GM21737 (cell line): Measurements from ENCODE around the gene OTUD4.
A peak's percentile ranks its signal among the peaks of the same experiment; 100 is the strongest.
"Not testable (repeated sequence)": the region's sequence is repeated elsewhere in the genome, so short reads cannot be mapped to it uniquely, and the experiment has no call there.

ENCODE experiments used
- ATAC-seq: cut with Tn5 transposase; IDR thresholded peaks from one replicate; pipeline ENCODE4 v1.9.1; 2021; ENCODE audit warnings: mild to moderate bottlenecking, moderate library complexity; ENCODE audit not compliant: unreplicated experiment

Gene OTUD4

DNA sequence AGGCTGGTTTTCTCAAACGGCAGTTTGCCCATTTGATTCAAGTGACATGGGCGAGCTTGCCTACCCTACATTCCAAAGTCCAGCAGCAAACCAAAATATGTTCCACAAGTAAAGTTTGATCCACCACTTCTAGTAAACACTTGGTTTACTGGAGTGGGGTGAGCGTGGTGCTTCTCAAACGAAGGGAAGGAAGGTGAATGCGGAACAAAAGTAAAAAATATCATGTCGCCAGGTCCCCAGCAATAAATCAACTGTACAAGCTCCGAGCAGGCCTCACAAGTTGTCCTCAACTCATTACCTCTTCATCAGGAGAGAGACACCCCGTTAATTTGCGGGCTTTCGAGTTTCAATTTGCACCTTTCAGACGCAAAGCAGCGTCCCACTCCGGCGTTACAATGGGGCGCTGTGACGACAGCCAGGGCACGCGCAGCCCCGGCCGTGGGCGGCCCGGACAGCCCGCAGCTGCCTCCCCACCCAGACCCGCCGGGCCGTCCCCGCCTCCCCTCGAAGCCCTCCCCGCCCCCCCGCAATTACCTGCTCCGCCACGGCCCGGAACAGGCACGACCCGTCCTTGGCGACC, 1.0 kb downstream of the OTUD4 start:
- peak; percentile 47 for ATAC-seq

DNA sequence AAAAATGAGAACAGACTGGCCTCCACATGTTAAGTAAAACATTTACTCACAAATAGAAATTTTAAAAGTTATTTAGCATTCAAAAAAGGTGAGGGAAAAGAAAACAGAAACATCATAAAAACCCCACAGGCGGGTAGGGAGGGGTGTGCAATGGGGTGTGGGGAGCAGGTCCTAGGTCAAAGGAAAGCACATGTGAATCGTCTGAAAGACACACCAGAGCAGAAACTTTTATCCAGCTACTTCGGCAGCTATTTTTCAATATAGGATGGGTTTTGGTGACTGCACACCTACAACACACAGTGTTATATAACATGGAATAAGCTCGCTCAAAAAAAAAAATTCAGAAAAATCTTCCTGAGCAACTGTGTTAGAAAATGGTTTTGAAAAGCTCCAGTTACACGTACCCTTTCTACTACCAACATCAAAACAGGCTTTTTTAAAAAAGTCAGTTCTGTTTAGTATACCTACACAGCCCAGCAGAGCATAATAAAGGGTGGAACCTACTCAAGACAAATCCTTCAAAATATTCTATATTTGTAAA, 1.6 kb downstream of the OTUD4 start:
- no peak for ATAC-seq

DNA sequence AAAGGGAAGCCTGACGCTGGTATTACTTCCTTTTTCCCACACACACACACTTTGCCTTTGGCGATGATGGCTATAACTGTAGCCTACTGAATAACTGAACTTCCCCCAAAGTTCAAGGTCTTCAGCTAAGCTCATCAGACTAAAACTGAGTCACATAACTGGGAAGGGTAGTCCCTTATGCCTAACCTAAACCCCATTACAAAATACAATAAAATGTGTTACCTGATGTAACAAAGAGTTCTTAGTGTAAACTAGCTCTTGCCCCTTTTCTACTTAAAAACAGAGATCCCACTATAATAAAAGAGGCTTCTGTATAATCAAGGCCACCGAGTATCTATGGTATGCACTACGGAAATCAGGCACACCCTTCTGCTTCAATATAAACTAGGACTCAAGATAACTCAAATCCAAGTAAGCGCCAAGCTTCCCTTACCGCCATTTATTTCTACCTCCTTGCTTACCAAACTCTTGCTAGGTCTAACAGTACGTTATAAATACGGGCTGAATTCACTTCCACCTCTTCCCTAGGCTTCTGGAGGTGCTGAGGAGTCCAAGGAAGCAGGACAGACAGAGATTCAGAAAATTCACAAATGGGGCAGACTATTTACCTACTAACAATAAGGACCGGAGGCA, 2.4 kb downstream of the OTUD4 start:
- no peak for ATAC-seq

DNA sequence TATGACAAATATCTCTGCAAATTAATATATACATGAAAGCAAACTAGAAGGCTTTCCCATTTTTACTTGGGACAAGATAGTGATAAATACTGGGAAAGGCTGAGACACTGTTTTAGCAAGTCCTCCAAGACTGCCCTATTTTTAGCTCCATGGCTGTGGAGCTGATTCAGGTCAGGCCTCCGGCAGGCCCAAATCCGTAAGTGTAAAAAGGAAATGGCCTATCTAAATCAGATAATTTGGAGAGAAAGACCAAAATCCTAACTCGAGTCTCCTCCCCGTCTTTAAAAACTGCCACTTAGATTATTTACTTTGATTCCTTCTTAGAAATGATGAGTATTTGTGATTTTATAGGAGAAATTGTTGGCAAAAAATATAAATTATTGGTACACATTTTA, 2.9 kb downstream of the OTUD4 start:
- no peak for ATAC-seq

DNA sequence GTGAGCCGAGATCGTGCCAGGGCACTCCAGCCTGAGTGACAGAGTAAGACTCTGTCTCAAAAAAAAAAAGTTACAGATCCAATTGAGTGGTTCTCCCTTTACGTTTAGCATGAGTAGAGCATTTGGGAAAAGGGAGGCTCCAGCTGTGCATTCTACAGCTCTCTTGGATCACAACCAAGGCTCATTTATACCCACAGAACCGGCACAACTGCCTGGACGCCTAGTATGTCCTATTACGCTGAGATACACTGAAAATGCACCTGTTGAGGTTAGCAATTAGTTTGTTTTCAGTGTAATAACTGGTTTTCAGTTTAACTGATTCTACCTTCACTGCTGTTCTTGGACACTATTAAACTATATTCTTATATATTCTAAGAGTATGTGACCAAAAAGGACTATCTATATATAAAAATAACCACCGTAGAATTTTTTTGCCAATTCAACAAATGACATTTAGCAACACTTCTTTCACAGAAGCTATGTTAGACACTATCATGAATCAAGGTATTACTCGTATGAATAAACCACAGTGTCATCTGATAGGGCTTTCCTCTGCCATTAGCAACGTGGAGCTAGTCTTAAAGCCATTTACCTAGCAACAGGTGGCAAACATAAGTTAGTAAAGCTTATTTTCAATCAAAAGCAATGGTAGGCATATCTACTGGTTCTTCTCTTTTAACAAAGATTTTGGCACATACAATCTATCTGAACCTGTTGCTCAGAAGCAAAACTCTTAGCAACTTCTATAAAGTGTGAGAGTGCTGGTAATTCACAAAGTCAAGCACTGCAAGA, 3.6 kb downstream of the OTUD4 start:
- ATAC-seq, result no peak

DNA sequence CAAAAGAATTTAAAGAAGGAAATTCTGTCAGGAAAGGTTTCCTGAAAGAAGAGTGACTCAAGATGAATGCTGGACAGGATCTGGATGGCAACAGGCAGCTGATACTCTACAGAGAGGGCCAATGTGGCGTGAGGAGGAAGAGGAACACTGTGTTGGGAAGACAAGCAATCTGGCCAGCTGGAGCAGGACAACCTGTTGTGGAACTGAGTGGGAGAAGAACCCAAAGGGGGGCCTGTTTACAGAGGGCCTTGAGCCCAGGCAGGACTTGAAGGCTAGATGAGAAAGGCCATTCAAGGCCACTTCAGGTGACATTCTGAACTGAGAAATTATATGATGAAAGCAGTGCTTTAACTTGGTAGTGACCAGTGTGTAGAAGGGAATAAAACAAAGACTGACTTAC, 8.5 kb downstream of the OTUD4 start:
- ATAC-seq, result no peak

DNA sequence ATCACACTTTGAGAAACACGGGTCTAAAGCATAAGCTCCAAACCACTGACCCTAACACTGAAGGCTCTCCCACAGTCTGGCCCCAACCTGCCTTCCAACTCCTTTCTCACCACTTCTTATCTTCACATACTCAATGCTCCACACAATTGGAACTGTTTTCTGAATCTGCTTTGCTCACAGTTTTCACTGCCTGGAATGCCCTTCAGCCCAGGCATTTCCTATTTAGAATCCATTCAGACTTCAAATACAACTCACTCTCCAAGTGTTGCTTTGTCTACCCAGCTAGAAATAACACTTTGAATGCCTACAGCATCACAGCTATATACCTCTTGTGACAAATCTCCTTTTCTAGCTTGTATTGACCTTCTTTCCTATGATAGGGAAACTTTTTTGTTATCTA, 10.2 kb downstream of the OTUD4 start:
- ATAC-seq, result no peak

DNA sequence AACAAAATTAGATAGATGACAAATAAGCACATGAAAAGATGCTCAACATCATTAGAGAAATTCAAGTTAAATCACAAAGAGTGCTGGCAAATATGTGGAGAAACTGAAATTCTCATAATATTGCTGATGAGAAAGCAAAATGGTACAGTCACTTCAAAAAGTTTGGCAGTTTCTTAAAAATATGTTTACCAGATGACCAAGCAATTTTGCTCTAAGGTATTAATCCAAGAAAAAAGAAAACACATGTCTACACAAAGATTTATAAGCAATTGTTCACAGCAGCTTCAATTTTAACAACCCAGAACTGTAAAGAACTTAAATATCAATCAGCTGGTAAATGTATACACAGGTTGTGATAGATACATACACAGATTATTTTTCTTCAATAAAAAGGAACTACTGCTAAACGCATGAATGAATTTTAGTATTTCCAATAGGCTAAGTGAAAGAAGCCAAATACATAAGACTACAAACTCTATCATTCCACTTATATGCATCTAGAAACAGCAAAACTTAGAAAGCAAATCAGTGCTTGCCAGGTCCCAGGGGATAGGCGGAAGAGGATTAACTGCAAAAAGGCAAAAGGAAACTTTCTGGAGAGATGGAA, 11.7 kb downstream of the OTUD4 start:
- ATAC-seq, result no peak

DNA sequence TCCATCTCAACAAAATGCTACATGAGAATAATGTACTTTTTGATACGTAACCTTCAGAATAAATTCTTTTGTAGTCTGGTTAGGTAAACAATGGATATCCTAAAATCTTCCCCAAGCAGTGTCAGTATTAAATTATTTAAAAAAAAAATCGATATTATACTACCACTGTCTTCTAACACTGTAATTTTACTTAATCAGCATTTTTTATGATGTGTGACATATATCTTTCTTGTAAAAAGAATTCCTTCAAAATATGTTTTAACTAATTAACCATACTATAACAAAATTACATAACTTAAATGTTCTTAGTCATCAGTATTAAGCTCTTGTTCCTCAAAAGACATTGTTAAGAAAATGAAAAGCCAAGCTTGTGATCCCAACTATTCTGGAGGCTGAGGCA, 12.5 kb downstream of the OTUD4 start:
- ATAC-seq, result no peak

DNA sequence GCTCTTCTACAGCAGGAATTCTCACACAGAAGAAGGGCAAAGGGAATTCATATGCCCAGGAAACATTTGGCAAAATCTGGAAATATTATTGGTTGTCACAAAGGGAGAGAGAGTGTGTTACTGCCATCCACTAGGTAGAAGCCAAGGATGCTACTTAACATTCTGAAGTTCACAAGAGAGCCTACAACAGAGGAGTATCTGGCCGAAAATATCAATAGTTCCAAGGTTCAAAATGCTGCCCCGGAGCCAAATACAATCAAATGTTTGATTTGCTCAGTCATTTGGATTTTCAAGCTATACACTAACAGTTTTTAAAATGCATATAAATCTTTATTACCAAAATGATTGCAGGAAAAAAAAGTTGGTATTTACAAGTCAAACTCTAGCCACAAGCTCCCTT, 18.8 kb downstream of the OTUD4 start:
- ATAC-seq, result no peak

DNA sequence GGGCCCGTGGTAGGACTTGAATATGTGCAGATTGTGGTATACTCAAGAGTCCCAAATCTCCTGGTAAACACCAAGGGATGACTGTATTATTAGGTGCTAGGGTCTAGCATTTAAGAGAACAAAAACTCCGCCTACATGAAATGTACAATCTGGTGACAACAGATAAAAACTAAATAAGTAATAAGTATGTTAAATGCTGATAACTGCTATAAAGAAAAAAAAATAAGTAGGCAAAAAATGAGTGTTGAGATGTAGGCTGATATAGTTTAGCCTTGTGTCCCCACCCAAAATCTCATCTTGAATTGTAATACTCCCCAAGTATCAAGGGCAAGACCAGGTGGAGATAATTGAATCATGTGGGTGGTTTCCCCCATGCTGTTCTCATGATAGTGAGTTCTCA, 23.4 kb downstream of the OTUD4 start:
- no peak for ATAC-seq

DNA sequence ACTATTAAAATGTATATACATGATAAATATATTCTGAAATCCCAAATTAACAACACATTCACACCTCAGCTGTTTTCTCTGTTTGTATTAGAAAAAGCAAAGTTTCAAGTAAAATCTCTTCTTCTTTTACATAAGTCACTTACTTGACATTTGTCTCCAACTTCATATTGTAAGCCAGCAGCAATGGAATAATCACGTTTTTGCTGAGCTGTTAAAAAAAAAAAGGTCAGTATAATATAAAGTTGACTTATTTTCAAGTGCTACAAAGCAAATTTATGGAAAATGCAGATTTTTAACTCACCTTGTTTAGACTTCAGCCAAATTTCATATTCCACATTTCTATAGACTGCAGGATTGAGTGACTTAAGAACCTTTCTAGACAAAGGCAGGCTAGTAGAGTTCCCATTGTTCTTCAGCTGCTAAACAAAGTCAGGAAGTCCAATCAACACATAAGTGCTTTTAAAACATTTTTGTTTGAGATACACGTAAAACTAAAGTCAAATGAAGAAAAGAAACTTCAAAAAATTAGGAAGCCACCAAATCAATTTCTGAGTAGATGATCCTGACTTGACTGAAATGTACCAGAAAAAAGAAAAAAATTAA, 25.0 kb downstream of the OTUD4 start:
- ATAC-seq, result no peak

DNA sequence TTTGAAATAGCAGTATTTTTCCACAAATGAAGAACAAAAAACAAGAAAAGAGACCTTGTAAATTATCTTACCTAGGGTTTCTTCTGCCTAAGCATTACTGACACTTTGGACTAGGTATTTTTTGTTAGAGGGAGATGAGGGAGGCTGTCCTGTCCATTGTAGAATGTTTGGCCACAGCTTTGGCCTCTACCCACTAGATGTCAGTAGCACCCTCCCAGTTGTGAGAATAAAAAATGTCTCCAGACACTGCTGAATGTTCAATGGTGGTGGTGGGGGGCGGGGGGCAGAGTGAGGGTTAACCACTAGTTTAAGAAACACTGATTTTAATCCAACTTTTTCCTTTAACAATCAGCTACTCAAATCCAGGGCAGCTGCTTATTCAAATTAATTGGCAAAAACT, 25.8 kb downstream of the OTUD4 start:
- ATAC-seq, result peak; percentile 74

DNA sequence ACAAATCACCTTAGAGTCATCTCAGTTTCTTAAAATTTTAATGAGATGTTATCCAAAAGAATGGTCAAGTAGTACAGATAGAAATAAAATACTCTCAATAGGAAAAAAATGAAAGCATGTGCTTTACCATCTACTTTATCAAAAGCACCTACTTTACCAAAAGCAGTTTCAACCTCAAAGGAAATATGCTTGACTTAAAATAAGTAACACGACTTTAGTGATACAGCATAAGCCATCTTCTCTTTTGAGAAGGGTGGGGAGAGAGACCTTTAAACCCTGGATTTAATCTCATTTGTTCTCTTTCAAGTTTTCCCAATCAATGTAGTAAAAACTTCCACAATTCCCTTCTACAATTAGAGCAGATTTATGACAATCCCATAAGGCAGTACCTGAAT, 26.5 kb downstream of the OTUD4 start:
- ATAC-seq, result no peak

DNA sequence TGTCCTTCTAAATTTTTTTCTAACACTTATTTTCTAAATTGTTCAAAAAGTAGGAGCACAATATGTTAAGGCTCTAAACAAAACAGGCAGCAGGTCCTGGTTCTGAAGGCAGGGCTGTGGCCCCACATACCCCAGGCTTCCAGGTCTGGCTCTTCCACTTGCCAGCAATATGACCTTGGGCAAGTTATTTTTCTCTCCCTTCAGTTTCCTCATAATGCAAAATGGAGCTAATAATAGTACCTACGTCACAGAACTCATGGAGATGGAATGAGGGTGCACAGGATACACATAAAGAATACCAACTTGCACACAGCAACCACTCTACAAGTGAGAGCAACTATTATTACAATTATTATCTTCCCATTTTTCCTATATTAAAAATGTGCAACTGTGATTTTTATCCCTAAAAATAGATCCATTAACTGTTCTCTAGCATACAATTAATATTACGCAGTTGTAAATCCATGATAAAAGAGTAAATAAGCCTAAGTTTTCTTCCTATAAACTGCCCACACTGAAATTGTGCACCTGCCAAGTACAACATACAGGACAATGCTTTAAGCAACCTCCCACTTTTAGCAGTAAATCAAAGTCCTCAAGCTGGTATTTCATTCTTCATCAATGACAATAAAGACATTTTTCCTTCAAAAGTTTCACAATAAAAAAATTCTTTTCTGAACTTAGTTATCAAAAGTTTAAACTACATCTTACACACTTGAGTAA, 27.0 kb downstream of the OTUD4 start:
- ATAC-seq, result no peak

DNA sequence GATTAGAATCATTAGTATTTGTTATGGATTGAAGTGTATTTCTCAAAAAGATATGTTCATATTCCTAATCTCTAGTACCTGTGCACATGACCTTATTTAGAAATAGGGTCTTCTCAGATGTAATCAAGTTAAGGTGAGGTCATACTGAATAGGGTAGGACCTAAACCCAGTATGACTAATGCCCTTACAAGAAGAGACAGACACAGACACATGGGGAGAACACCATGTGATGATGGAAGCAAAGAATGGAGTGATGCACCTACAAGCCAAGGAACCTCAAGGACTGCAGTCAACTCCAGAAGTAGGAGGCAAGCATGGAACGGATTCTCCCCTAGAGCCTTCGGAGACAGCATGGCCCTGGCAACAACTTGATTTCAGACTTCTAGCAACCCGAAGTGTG, 31.4 kb downstream of the OTUD4 start:
- ATAC-seq, result no peak

DNA sequence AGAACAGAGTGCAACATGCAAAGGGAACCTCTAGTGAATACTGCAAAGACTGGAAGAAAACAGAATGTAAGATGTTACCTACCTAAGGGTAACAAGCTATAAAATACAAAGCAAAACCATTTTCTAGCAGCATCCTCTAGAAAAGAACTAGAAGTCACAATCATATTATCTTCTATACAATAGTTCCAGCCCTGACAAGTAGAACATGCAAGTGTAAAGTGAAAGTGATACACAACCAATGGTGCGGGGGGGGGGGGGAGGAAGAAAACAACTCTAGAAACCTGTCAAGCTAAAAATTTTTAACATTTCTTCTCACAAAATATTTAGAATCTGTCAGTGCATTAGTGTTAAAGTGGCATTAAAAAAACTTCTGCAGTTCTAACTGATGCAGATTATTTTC, 44.2 kb downstream of the OTUD4 start:
- ATAC-seq, result not testable (repeated sequence)

DNA sequence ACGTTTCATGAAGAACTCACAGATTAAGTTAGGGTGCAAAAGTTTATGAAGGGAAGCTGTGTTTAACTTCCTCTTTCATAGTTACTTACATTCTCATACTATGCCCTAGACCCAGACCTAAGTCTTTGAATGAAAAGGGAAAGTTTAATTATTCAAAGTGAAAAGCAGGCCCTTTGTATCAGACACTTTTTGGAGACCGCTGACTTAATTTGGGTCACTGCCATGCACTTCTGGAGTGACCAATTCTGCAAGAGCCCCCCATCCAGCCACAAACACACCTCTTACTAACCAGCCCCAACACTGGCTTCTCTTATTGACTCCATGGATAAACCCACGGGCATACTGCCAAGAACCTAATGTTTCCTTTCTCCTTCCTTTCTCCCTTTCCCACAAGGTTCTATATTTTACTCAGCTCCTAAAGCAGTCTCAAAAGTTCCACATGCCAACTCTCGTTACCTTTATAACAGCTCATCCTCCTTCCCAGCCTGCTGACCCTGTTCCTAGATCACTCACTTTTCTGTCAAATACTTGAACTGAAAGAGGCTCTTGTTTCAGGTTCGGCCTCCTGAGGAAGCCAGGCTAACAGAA, 47.8 kb downstream of the OTUD4 start:
- ATAC-seq, result peak; percentile 67

DNA sequence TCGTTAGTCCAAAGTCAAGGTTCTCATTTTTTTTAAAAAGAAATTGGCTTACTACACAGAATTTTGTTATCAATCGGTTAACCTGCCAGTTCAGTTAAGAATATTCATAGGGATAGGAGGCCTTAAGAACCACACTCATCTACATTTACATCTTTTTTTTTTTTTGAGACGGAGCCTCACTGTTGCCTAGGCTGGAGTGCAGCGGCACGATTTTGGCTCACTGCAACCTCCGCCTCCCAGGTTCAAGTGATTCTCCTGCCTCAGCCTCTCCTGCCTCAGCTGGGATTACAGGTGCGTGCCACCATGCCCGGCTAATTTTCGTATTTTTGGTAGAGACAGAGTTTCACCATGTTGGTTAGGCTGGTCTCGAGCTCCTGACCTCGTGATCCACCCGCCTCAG, 48.5 kb downstream of the OTUD4 start:
- no peak for ATAC-seq

DNA sequence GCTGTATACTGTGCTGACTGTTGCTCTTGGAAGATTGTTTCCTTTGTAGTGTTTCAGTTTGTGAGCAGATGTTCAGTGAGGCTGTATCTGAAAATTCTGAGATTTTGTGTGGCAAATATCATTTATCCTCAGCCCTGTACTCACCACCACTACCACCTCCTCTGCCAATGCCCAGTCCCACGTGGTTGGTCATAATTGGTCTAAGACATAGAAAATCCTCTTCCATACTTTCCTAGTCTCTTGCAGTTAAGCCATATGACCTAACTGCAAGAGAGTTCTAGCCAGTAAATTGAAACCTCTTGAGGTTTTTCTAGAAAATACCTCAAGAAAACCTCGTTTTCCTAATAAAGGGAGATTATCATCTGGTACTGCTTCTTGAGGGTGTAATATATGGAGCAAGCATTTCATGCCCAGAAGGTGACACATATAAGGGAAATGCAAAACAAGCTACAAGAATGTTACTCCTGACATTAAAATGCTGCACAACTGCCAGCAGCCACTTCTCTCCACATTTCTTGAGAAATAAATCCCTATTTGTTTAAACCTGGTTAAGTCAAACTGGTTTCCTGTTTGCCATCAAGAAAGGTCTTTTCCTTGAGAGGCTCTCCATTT, 49.5 kb downstream of the OTUD4 start:
- no peak for ATAC-seq
